HG03025 (cell line): ENCODE measurements around the gene PDE7B.

Experiments
- ATAC-seq: cut with Tn5 transposase; IDR thresholded peaks from one replicate; pipeline ENCODE4 v1.9.1; 2021; ENCODE audit warnings: mild to moderate bottlenecking, moderate library complexity; ENCODE audit not compliant: unreplicated experiment, low FRiP score

The PDE7B gene

DNA sequence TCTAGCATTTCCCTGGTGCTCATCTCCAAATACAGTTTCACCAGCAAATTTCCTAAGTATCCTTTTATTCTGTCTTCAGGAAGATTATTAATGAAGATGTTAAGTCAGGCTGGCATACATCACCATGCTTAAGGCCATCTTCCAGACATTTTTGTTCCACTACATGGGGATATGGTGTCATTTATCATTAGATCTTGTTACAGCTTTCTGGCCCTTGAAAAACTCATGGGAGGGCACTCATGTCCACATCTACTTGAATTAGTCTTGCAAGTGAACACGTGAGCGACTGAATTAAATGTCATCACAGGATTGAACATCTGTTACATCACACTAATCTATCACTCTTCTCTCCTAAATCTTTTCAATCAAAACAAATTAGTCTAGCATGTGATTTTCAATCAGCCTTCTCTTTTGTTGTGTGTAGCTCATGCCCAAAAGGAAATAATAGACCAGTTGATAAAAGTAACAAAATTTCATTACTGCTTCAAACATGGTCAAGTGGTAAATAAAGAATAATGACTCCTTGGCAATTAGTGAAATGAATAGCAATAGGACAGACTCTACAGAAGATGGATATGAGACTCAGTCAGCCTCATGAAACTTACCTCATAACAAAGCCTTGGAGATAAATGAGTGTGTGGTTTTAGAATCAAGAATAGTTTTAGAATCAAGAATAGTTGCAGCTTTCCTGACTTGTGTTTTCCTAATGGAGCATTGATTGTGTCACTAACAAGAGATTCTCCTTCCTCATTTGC is 318.1 kb downstream of the PDE7B start:
- no peak for ATAC-seq

GRCh38 chr6:136171231-136171630 is 319.7 kb downstream of the PDE7B start:
- ATAC-seq = no peak

DNA sequence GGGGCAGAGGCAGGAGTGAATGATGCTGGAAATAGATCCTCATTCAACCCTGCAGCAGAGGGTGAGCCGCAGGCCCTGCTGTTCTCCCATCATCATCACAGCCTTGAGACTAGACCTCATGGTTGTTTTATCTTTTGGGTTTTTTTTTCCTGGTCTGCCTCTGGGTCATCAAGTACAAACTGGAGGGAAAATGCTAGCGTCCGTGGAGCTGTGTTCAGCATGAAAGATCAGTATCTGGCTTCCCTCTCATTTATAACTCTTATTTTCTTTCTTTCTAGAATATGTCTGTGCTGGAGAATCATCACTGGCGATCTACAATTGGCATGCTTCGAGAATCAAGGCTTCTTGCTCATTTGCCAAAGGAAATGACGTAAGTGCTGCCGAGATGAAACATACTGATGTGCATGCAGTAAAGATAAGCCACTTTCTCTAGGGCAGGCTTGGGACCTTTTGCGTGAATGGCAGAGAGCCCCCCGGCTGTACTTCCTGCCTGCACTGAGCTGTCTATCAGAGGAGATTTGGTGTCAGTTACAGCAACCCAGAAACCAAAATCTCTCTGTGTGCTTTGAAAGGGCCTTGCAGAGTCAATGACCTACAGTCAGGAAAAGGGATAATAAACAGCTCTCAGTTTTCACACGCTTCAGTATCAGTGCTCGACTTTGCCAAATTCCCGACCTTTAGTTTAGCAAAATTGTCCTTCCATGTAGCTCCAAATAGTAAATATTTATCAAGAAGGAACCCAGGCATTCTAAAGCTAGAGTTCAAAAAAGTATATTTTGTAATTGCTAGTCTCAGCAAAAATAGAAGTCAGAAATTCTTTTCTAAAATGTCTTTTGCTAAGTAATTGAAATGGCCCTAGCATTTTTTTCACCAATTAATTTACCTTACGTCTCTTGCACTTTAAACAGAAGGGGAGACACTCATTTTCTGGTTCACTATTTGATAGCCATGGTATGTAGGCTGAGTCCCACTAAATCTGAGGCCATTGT is 322.3 kb downstream of the PDE7B start:
- ATAC-seq = no peak

DNA sequence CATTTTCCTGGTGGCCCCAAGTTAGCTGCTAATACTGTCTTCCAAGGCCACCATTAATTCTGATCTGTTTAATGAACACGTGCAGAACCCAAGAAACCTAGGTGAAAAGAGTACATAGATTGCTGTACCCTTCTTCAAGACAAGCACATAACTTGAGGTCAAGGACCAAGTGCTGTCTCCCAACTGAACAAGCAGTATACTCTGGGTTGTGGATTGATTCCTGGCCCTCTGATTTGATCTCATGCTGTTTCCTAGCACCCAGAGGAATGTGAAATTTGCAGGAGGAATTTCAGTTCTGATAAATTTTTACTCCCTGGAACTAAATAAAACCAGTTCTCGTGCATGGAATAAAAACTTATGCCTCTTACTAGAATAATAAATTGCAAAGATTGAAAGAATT is 323.0 kb downstream of the PDE7B start:
- ATAC-seq = no peak

DNA sequence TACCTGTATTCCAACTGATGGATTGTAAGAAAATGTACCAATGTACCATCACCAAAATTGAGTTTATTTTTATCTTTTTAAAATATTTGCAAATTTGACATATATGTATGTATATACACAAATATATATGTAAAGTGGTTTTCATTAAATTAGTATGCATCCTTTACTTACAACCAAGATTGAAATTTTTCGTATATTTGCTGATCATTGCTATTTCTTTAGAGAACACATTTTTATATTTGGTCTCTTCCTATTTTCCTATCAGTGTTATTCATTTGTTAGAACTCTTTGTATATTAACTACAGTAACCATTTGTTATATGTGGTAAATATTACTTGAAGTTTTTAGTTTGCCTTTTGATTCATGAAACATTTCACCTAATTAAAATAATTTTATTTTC is 324.4 kb downstream of the PDE7B start:
- ATAC-seq = no peak

GRCh38 chr6:136178749-136179148 is 327.2 kb downstream of the PDE7B start:
- ATAC-seq = no peak

- ATAC-seq = no peak
Measured at GRCh38 chr6:136180704-136181511, 329.4 kb downstream of the PDE7B start.

- ATAC-seq = no peak
Measured at GRCh38 chr6:136181512-136181833, 330.0 kb downstream of the PDE7B start.

- ATAC-seq = no peak
Measured at GRCh38 chr6:136181861-136182260, 330.4 kb downstream of the PDE7B start.

DNA sequence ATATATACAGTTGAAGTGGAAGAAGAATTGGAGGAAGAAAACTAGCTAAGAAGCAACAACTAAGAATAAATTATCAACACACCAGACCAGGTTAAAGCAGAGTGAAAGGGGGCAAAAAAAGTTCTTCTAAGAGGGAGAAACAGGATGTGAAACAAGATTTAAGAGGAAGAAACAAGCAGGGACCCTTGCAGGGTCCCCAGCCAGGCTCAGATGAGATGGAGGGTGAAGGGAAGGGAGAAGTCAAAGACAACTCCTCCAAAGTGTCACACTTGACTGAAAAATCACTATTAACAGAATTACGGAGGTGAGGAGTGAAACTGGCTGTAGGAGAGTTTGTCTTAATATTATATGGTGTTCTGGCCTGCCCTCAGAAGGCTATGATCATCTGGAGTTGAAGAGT is 333.2 kb downstream of the PDE7B start:
- no peak for ATAC-seq

GRCh38 chr6:136186363-136186762 is 334.9 kb downstream of the PDE7B start:
- no peak for ATAC-seq

- no peak for ATAC-seq
Measured at GRCh38 chr6:136188486-136188885, 337.0 kb downstream of the PDE7B start.

- no peak for ATAC-seq
Measured at GRCh38 chr6:136189104-136189503, 337.6 kb downstream of the PDE7B start.

- no peak for ATAC-seq
Measured at GRCh38 chr6:136191606-136192312, 340.3 kb downstream of the PDE7B start.

DNA sequence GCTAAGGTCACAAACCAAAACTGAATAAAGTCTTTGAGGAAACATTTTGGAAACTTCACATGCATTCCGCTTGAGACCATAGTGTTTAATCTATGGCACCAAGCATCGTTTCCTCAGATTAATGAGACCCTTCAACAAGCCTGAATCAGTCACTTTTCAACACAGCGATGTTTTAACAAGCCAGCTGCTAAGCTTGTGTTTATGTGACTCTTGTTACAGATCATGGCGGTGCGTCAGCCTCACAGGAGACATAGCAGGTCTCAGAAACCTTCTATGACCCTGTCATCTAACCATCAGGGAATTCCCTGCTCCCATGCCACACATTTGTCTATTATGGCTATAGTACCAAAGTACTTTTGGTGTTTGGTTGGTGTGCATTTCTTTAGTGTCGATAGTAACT is 341.4 kb downstream of the PDE7B start:
- no peak for ATAC-seq

DNA sequence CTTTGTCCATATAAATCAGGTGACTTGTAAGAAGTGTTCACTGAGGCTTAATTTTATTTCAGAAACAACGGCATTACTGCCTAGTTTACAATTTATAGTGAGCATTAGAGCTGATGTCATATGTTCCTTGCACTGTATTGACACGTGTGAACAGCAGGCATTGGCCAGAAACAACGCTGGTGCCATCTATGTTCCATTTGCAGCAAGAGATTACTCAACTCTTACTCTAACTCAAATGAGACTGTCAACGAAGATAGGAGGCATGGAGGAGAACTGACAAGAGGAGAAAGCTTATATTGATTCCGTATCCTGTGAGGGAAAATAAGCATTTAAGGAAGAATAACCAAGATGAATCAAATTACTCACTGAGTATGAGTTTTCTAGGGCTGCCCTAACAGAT is 350.2 kb downstream of the PDE7B start:
- no peak for ATAC-seq

DNA sequence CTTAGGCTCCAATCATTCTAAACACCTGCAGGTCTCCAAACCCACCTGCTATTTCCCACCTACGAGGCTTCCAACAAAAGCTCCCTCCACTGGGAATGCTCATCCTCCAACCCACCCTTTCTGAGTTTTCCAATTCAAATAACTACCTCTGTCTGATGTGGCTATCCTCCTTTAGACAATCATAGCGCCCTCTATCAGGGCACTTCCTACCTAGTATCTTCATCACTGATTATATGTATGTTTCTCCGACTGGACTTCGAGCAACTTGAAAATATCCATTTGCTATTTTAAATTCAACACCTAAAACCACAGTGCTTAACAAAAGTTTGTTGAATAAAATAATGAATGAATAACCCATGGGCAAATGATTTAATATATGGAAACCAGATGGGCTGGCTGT is 357.3 kb downstream of the PDE7B start:
- ATAC-seq = no peak

DNA sequence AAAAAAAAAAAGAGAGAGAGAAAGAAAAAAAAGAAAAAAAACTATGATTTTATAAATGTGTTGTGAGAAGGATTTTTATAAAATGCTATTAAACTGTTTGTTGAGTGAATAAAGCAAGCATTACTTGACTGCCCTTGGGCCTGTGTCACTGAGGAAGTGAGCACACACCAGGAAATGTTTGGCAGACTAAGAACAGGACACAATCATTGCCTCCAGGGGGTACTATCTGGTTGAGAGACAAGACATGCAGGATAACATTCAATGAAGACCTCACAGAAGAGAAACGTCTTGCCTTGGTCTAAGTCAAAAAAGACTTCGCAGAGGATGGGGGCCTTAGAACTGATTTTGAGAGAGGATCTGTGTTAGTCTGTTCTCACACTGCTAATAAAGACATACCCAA is 358.0 kb downstream of the PDE7B start:
- no peak for ATAC-seq

DNA sequence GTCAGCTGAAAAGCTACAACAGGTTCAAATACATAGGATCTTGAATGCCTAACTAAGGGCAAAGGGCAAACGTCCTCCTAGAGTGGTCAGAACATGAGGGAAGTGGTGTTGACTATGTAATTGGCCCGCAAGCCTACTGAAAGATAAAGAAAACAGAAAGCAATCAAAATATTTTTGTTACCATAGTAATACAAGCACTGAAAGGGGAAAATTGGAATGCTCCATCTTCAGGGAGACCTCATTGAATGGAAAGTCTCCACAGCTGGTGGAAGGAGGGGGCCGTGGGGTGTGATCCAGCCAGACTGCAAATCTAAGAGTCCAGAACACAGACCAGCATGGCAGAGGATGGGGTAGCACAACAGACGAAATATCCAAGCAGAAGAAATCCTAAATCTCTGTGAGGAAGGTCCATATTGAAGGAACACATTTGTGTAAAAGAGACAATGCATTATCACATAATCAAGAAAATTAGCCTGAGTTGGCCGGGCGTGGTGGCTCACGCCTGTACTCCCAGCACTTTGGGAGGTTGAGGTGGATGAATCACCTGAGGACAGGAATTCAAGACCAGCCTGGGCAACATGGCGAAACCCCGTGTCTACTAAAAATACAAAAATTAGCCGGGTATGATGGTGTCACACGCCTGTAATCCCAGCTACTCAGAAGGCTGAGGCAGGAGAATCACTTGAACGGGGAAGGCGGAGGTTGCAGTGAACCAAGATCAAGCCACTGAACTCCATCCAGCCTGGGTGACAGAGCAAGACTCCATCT is 359.1 kb downstream of the PDE7B start:
- ATAC-seq = no peak

- no peak for ATAC-seq
Measured at GRCh38 chr6:136212608-136213007, 361.1 kb downstream of the PDE7B start.
